Measurements from ENCODE around the gene ACAA1. TPM values are rescaled to one million over a fixed set of nuclear protein-coding genes. Genes with fewer than 3 reads are reported as not detected.
A peak's percentile ranks its signal among the peaks of the same experiment; 100 is the strongest.

Gene ACAA1
- total and polyA plus RNA-seq, 2 of the 13 experiments (the other 11 are each of a cell fraction or from before 2014, with no cell fraction given) = 60.8 to 188 TPM

DNA sequence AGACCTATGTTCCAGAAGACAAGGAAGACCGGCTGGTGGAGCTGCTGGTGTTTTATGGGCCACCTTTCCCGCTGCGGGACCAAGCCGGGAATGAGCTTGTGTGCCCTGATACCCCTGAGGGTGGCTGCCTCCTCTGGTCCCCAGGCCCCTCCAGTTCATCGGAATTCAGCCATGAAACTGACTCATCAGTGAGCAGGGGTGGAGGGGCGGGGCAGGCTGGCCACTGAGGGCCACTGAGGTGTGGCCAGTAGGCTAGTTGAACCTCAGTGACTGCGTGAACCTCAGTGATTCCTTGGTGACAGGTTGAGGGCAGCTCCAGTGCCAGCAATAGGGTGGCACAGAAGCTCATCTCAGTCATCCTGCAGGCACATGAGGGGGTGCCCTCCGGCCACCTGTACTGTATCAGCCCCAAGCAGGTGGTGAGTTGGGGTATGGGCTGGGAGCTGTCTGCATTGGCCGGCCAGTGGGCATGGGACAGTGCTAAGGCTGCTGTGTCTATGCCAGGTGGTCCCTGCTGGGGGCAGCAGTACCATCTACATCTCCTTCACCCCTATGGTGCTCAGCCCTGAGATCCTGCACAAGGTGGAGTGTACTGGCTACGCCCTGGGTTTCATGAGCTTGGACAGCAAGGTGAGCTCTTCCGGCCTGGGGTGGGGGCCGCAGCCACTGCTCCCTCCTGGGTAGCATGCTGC lies 20.3 kb downstream of the ACAA1 start (continued):
- no peak for TF ChIP-seq RBAK (CRISPR knock-in tag; IDR thresholded peaks at IDR 0.05)
- TF ChIP-seq AKAP8 (CRISPR knock-in tag; IDR thresholded peaks at IDR 0.05) = peak; percentile 96
- TF ChIP-seq, protein P1, sequence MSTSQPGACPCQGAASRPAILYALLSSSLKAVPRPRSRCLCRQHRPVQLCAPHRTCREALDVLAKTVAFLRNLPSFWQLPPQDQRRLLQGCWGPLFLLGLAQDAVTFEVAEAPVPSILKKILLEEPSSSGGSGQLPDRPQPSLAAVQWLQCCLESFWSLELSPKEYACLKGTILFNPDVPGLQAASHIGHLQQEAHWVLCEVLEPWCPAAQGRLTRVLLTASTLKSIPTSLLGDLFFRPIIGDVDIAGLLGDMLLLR (CRISPR knock-in tag; IDR thresholded peaks at IDR 0.05) = 0 out of 2 replicates have a peak, but pooled peaks have one; percentile 40
- TF ChIP-seq STAG1 (CRISPR knock-in tag; IDR thresholded peaks at IDR 0.05) = peak; percentile 24; the same call in 1 of the 2 replicates
- no peak for TF ChIP-seq FLYWCH1 (CRISPR knock-in tag; IDR thresholded peaks at IDR 0.05)
- no peak for TF ChIP-seq ZNF841 (CRISPR knock-in tag; IDR thresholded peaks at IDR 0.05; ENCODE audit: borderline replicate concordance)
- no peak for TF ChIP-seq AHR (CRISPR knock-in tag; IDR thresholded peaks at IDR 0.05)
- TF ChIP-seq, protein P2, sequence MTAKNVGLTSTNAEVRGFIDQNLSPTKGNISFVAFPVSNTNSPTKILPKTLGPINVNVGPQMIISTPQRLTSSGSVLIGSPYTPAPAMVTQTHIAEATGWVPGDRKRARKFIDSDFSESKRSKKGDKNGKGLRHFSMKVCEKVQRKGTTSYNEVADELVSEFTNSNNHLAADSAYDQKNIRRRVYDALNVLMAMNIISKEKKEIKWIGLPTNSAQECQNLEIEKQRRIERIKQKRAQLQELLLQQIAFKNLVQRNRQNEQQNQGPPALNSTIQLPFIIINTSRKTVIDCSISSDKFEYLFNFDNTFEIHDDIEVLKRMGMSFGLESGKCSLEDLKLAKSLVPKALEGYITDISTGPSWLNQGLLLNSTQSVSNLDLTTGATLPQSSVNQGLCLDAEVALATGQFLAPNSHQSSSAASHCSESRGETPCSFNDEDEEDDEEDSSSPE (CRISPR knock-in tag; IDR thresholded peaks at IDR 0.05) = no peak
- TF ChIP-seq, protein P3, sequence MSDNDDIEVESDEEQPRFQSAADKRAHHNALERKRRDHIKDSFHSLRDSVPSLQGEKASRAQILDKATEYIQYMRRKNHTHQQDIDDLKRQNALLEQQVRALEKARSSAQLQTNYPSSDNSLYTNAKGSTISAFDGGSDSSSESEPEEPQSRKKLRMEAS (IDR thresholded peaks at IDR 0.05) = no peak; the same call in 1 of the 2 replicates
- TF ChIP-seq PAF1 (CRISPR knock-in tag; IDR thresholded peaks at IDR 0.05) = peak; percentile 21; the same call in 1 of the 2 replicates
- no peak for TF ChIP-seq RELA (CRISPR knock-in tag; IDR thresholded peaks at IDR 0.05)
- no peak for TF ChIP-seq LCORL (IDR thresholded peaks at IDR 0.05)
- no peak for TF ChIP-seq LCORL (CRISPR knock-in tag; IDR thresholded peaks at IDR 0.05)
- no peak for TF ChIP-seq SALL1 (CRISPR knock-in tag; IDR thresholded peaks at IDR 0.05)
- TF ChIP-seq, protein P4, sequence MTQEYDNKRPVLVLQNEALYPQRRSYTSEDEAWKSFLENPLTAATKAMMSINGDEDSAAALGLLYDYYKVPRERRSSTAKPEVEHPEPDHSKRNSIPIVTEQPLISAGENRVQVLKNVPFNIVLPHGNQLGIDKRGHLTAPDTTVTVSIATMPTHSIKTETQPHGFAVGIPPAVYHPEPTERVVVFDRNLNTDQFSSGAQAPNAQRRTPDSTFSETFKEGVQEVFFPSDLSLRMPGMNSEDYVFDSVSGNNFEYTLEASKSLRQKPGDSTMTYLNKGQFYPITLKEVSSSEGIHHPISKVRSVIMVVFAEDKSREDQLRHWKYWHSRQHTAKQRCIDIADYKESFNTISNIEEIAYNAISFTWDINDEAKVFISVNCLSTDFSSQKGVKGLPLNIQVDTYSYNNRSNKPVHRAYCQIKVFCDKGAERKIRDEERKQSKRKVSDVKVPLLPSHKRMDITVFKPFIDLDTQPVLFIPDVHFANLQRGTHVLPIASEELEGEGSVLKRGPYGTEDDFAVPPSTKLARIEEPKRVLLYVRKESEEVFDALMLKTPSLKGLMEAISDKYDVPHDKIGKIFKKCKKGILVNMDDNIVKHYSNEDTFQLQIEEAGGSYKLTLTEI (CRISPR knock-in tag; conservative IDR thresholded peaks at IDR 0.05) = no peak
